Measurements from ENCODE around the gene B3GNT9. TPM values are rescaled to one million over a fixed set of nuclear protein-coding genes. Genes with fewer than 3 reads are reported as not detected.

Gene B3GNT9
- total and polyA plus RNA-seq, 2 of the 8 experiments (the other 6 are each of a cell fraction or from before 2014, with no cell fraction given): 3.5 to 9.0 TPM

GRCh38 chr16:67191995-67192681 lies 41.3 kb upstream of the B3GNT9 start, which contains the start of gene E2F4 (continued):
- TF ChIP-seq SIRT6 (IDR thresholded peaks at IDR 0.05; ENCODE audit: low read length): no peak
- TF ChIP-seq EZH2 (IDR thresholded peaks at IDR 0.05; ENCODE audit: low read depth, low read length, severe bottlenecking): peak; percentile 40
- peak; percentile 74 for TF ChIP-seq SAP30 (IDR thresholded peaks at IDR 0.05; ENCODE audit: insufficient read depth, insufficient replicate concordance, low read length)
- no peak for TF ChIP-seq JUN (IDR thresholded peaks at IDR 0.05; ENCODE audit: low read depth, low read length)
- peak; percentile 93 for TF ChIP-seq GABPA (IDR thresholded peaks at IDR 0.05; ENCODE audit: borderline replicate concordance, insufficient read depth, low read length)
- TF ChIP-seq SRF (IDR thresholded peaks at IDR 0.05; ENCODE audit: low read depth, low read length): no peak
- TF ChIP-seq TAF7 (optimal IDR thresholded peaks at IDR 0.05; ENCODE audit: borderline replicate concordance, low read depth, low read length): no peak
